Measurements from ENCODE around the gene SNRPA.

- TF ChIP-seq CTCF (IDR thresholded peaks at IDR 0.05) (no peak), EP300 (IDR thresholded peaks at IDR 0.05) (no peak)
Observed at GRCh38 chr19:40736661-40737060, 14.3 kb upstream of the SNRPA start.
